Measurements from ENCODE around the gene ZNF93.

The ZNF93 gene

DNA sequence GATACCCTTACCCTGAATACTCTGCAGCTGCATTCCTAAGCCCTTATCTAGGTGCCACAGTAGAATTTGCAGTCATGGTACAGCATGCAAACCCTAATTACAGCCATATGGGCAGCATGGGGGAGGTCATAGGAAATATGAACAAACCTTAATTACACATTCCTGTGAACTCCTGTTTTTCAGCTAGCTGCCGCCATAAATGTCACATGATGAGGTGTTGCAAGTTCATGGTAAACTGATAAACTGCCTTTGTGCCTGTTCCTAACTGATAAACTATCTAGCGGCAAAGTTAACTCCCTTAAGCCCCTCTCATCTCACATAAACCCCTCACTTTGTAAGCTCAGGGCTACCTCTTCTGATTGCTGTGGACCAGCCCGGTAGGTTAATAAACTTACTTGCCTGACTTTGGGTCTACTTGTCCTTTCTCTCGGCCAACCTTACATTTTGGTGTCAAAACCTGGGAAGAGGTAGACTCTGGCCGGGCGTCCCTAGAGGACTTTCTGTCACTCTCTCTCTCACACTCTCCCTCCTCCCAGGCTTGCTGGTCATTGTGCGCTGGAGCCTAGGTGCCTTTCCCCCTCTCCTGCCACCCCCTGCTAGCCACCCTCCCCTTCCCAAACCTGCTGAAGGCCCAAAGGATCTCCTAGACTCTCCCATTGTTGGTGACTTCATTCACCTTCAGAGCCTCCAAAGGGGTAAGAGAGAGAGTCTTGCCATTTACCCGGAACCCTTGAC lies 43.3 kb downstream of the ZNF93 start:
- TF ChIP-seq, protein P1, sequence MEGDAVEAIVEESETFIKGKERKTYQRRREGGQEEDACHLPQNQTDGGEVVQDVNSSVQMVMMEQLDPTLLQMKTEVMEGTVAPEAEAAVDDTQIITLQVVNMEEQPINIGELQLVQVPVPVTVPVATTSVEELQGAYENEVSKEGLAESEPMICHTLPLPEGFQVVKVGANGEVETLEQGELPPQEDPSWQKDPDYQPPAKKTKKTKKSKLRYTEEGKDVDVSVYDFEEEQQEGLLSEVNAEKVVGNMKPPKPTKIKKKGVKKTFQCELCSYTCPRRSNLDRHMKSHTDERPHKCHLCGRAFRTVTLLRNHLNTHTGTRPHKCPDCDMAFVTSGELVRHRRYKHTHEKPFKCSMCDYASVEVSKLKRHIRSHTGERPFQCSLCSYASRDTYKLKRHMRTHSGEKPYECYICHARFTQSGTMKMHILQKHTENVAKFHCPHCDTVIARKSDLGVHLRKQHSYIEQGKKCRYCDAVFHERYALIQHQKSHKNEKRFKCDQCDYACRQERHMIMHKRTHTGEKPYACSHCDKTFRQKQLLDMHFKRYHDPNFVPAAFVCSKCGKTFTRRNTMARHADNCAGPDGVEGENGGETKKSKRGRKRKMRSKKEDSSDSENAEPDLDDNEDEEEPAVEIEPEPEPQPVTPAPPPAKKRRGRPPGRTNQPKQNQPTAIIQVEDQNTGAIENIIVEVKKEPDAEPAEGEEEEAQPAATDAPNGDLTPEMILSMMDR (IDR thresholded peaks at IDR 0.05) = no peak

- TF ChIP-seq, protein P1 (IDR thresholded peaks at IDR 0.05) = no peak
Measured at GRCh38 chr19:19944583-19944880, 43.8 kb downstream of the ZNF93 start.

DNA sequence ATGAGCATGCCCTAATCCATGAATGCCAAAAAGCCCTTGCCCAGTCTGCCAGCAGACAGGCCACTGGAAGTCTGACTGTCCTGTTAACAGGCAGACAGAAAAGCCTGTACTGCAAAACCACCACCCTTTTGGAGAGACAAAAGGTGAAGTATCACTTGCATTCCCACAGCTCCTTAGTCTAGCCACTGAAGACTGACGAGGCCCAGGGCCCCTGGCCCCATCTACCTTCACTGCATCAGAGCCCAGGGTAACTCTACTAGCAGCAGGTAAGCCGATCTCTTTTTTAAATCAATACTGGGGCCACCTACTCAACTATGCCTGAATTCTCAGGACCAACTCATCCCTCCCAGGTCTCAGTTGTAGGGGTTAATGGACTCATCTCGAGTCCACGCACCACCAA lies 45.5 kb downstream of the ZNF93 start:
- TF ChIP-seq, protein P1 (IDR thresholded peaks at IDR 0.05) = no peak

DNA sequence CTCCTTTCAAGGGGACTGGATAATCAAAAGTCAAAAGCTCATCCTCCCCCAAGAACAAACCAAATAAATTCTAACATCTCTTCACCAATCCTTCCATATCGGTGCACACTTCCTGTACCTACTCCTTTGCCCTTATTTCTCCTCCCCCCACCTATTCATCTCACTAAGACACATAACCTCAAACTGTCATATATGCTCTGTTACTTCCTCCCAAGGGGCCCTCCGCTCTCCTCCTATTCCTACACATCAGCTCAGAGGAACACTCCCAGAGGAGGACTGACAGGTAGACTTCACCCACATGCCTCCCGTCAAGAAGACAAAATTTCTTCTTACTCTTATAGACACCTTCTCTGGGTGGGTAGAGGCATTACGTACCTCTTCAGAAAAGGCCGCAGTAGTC lies 48.1 kb downstream of the ZNF93 start:
- TF ChIP-seq, protein P1 (IDR thresholded peaks at IDR 0.05) = no peak

GRCh38 chr19:19955208-19955607 lies 54.5 kb downstream of the ZNF93 start:
- TF ChIP-seq, protein P1 (IDR thresholded peaks at IDR 0.05) = no peak

DNA sequence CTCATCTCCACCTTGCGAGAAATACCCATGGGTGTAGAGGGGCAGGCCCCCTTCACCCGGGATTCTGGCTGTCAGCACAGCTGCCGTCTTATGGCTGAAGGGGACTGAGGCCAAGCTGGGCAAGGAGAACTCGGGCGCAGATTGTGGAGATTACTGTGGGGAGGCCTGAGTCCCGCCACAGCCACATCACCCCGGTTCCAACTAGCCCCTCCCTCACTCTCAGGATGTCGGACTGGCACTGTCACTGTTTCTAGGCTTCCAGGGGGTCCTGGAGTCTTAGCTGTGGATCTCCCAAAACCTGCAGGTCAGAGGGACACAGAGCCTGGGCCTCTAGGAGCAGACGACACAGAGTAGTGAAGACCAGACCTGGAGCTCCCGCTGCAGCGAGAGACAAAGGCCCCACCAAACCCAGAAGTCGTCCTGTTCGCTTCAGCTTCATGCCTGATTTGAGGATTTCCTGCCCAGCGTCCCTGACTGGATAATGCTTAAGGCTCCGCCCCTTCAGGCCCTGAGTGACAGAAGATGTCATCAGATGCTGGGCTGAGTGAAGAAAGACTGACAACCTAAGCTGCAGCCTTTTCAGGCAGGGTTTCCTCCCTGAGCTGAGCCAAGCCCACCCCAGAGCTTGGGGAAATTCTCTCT lies 55.8 kb downstream of the ZNF93 start:
- TF ChIP-seq, protein P1 (IDR thresholded peaks at IDR 0.05) = no peak

DNA sequence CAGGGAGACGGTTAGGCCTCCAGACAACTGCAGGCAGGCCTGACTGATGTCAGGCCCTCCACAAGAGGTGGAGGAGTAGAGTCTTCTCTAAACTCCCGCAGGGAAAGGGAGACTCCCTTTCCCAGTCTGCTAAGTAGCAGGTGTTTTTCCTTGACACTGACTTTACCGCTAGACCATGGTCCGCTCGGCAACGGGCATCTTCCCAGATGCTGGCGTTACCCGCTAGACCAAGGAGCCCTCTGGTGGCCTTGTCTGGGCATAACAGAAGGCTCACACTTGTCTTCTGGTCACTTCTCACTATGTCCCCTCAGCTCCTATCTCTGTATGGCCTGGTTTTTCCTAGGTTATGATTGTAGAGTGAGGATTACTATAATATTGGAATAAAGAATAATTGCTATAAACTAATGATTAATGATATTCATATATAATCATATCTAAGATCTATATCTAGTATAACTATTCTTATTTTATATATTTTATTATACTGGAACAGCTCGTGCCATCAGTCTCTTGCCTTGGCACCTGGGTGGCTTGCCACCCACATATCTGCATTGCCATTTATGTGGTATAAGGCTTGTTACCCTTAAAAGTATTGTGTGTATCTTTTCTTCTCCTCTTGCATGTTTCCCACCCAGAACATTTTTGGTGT lies 58.5 kb downstream of the ZNF93 start:
- TF ChIP-seq, protein P1 (IDR thresholded peaks at IDR 0.05) = peak; percentile 74

Data from LNCAP (cell line).